H1 (cell line): Measurements from ENCODE around the gene PPP2R3B. TPM values are rescaled to one million over a fixed set of nuclear protein-coding genes. Genes with fewer than 3 reads are reported as not detected.

Experiments used
- CTCF ChIA-PET: fragments of 300-600 bp; sonication (Branson Sonifier 250); formaldehyde crosslinking; loops from one replicate; lab custom pipeline; 2021; ENCODE audit not compliant: partially characterized antibody; lab: Charles Lee
- POLR2A ChIA-PET: fragments of 300-600 bp; sonication (Branson Sonifier 250); formaldehyde crosslinking; loops from one replicate; lab custom pipeline; 2021; ENCODE audit warnings: inconsistent platforms; ENCODE audit not compliant: partially characterized antibody; lab: Charles Lee
- DNase-seq, 2 experiments: peaks; one replicate each; pipeline versions ENCODE4 v3.0.0 to v3.0.0-alpha.2; 2010 to 2022; ENCODE audit warnings: low spot score in 2 of 2, low read depth in 1 of 2, mixed read lengths in 1 of 2
- FAIRE-seq: peaks from 2 replicates; lab custom pipeline; 2011; peaks lifted over from hg19 to GRCh38; lab: Jason Lieb, UNC
- H2AFZ ChIP-seq: 2 replicates; pipeline ENCODE4 v1.8.1; 2012; ENCODE audit warnings: low read length, inconsistent platforms
- H2AK5ac ChIP-seq: 2 replicates; pipeline ENCODE4 v1.6.1; 2013; ENCODE audit warnings: low read depth, low read length
- H2BK120ac ChIP-seq: replicated peaks from 2 replicates; pipeline ENCODE3; 2013; ENCODE audit warnings: low read depth, low read length, inconsistent platforms
- H2BK12ac ChIP-seq: 2 replicates; pipeline ENCODE4 v1.6.1; 2013; ENCODE audit warnings: low read depth, low read length
- H2BK15ac ChIP-seq: 2 replicates; pipeline ENCODE4 v1.6.1; 2013; ENCODE audit warnings: low read length
- H2BK20ac ChIP-seq: 2 replicates; pipeline ENCODE4 v1.6.1; 2013; ENCODE audit warnings: low read length
- H2BK5ac ChIP-seq: 2 replicates; pipeline ENCODE4 v1.6.1; 2013; ENCODE audit warnings: low read depth, low read length
- H3K14ac ChIP-seq: 2 replicates; pipeline ENCODE4 v1.6.1; 2013; ENCODE audit warnings: inconsistent platforms; ENCODE audit not compliant: insufficient read length
- H3K18ac ChIP-seq: 2 replicates; pipeline ENCODE4 v1.6.1; 2013; ENCODE audit warnings: low read length; ENCODE audit errors: extremely low read depth
- H3K23ac ChIP-seq: 2 replicates; pipeline ENCODE4 v1.6.1; 2013; ENCODE audit warnings: inconsistent platforms; ENCODE audit not compliant: insufficient read length
- H3K23me2 ChIP-seq: 2 replicates; pipeline ENCODE4 v1.6.1; 2013; ENCODE audit warnings: low read depth, low read length
- H3K27ac ChIP-seq: 2 replicates; pipeline ENCODE4 v1.6.1; 2011; ENCODE audit warnings: low read depth, low read length, inconsistent platforms
- H3K27me3 ChIP-seq, 4 experiments: replicated peaks in 1 of 4; 1 replicate in 1 of 4; 2 replicates in 3 of 4; pipeline versions ENCODE4 v1.6.1 to v1.8.1; 2011 to 2013; ENCODE audit warnings: low read length in 3 of 4, mild to moderate bottlenecking in 3 of 4, inconsistent platforms in 2 of 4, mixed read lengths in 2 of 4, moderate library complexity in 1 of 4; ENCODE audit not compliant: control insufficient read depth in 3 of 4, insufficient read depth in 3 of 4; ENCODE audit errors: extremely low read depth in 1 of 4
- H3K36me3 ChIP-seq, 4 experiments: 2 replicates each; pipeline versions ENCODE4 v1.6.1 to v1.8.1; 2011 to 2013; ENCODE audit warnings: mild to moderate bottlenecking in 4 of 4, low read length in 3 of 4, moderate library complexity in 2 of 4, control low read depth in 1 of 4, inconsistent platforms in 1 of 4; ENCODE audit not compliant: insufficient read depth in 4 of 4, control insufficient read depth in 2 of 4
- H3K4ac ChIP-seq: replicated peaks from 2 replicates; pipeline ENCODE3; 2013; ENCODE audit warnings: low read length, low read depth, mixed read lengths, inconsistent platforms; ENCODE audit not compliant: insufficient read length
- H3K4me1 ChIP-seq, 4 experiments: replicated peaks in 1 of 4; 1 replicate in 1 of 4; 2 replicates in 3 of 4; pipeline versions ENCODE4 v1.6.1 to v1.8.1; 2011 to 2013; ENCODE audit warnings: low read length in 3 of 4, inconsistent platforms in 2 of 4, mixed read lengths in 1 of 4; ENCODE audit not compliant: insufficient read depth in 4 of 4, control insufficient read depth in 3 of 4
- H3K4me2 ChIP-seq, 2 experiments: 2 replicates each; pipeline versions ENCODE4 v1.6.1 to v1.8.1; 2011 to 2013; ENCODE audit warnings: low read depth in 2 of 2, low read length in 2 of 2, control low read depth in 1 of 2, inconsistent platforms in 1 of 2, mild to moderate bottlenecking in 1 of 2; ENCODE audit not compliant: insufficient read depth in 1 of 2
- H3K4me3 ChIP-seq, 4 experiments: fragments of 200-600, 300-600 bp in 1 of 4; sonication (generic), shearing (Covaris generic), sonication (Bioruptor Twin) in 1 of 4; 2 replicates each; pipeline versions ENCODE4 v1.5.1 to v1.8.1; 2011 to 2016; ENCODE audit warnings: low read length in 4 of 4, low read depth in 3 of 4, control low read depth in 2 of 4, inconsistent platforms in 2 of 4, mild to moderate bottlenecking in 2 of 4, mixed read lengths in 1 of 4, moderate library complexity in 1 of 4; ENCODE audit not compliant: insufficient read depth in 2 of 4; ENCODE audit errors: extremely low read depth in 1 of 4
- H3K56ac ChIP-seq: replicated peaks from 2 replicates; pipeline ENCODE3; 2013; ENCODE audit warnings: low read depth, mild to moderate bottlenecking, mixed read lengths, low read length, inconsistent platforms; ENCODE audit not compliant: insufficient read length
- H3K79me1 ChIP-seq: 2 replicates; pipeline ENCODE4 v1.6.1; 2013; ENCODE audit warnings: low read depth, low read length, control low read depth
- H3K79me2 ChIP-seq, 2 experiments: 2 replicates each; pipeline versions ENCODE4 v1.6.1 to v1.8.1; 2012 to 2013; ENCODE audit warnings: low read length in 2 of 2, mild to moderate bottlenecking in 2 of 2, inconsistent platforms in 1 of 2; ENCODE audit not compliant: insufficient read depth in 2 of 2, control insufficient read depth in 1 of 2
- H3K9ac ChIP-seq, 4 experiments: replicated peaks in 1 of 4; 1 replicate in 1 of 4; 2 replicates in 3 of 4; pipeline versions ENCODE4 v1.6.1 to v1.8.1; 2011 to 2013; ENCODE audit warnings: low read depth in 3 of 4, low read length in 3 of 4, control low read depth in 2 of 4, mild to moderate bottlenecking in 2 of 4, moderate library complexity in 2 of 4, inconsistent platforms in 1 of 4; ENCODE audit errors: extremely low read depth in 1 of 4
- H3K9me3 ChIP-seq, 2 experiments: 2 replicates each; pipeline versions ENCODE4 v1.6.1 to v1.8.1; 2012 to 2013; ENCODE audit warnings: mild to moderate bottlenecking in 2 of 2, moderate library complexity in 2 of 2, control low read depth in 1 of 2, inconsistent platforms in 1 of 2, low read depth in 1 of 2, low read length in 1 of 2, mixed read lengths in 1 of 2; ENCODE audit not compliant: insufficient read depth in 2 of 2
- H4K20me1 ChIP-seq, 2 experiments: replicated peaks in 1 of 2; 2 replicates each; pipeline versions ENCODE3 to v1.8.1; 2011 to 2013; ENCODE audit warnings: inconsistent platforms in 2 of 2, low read length in 2 of 2, mild to moderate bottlenecking in 1 of 2; ENCODE audit not compliant: insufficient read depth in 2 of 2, control insufficient read depth in 1 of 2
- H4K5ac ChIP-seq: 2 replicates; pipeline ENCODE4 v1.6.1; 2013; ENCODE audit warnings: low read length, low read depth, mixed read lengths, inconsistent platforms; ENCODE audit not compliant: insufficient read length
- H4K8ac ChIP-seq: 2 replicates; pipeline ENCODE4 v1.8.0; 2013; ENCODE audit warnings: mild to moderate bottlenecking, moderate library complexity, low read length, inconsistent platforms; ENCODE audit not compliant: insufficient read depth; ENCODE audit errors: extremely low read depth
- H4K91ac ChIP-seq: replicated peaks from 2 replicates; pipeline ENCODE3; 2013; ENCODE audit warnings: low read length, mixed read lengths, inconsistent platforms; ENCODE audit not compliant: insufficient read length
- CBX5 ChIP-seq: fragments of 300-800, 300-1000 bp; sonication (generic); IDR thresholded peaks from 2 replicates; pipeline ENCODE4 v1.7.1; 2016; ENCODE audit warnings: antibody characterized with exemption, low read length, low read depth
- EZH2 ChIP-seq: fragments of 200-600 bp; sonication (generic); IDR thresholded peaks from 2 replicates; pipeline ENCODE4 v1.7.1; 2012; ENCODE audit warnings: low read depth, mild to moderate bottlenecking, moderate library complexity, low read length, inconsistent platforms; ENCODE audit not compliant: severe bottlenecking
- GTF2F1 ChIP-seq: IDR thresholded peaks from 2 replicates; pipeline ENCODE4 v1.6.1; 2012; ENCODE audit warnings: low read depth, low read length, improper control_type of control experiment, borderline replicate concordance
- HDAC2 ChIP-seq, 2 experiments: fragments of 300-600 bp in 1 of 2; sonication (generic) in 1 of 2; IDR thresholded peaks; 2 replicates each; pipeline ENCODE4 v1.6.1; 2011 to 2012; ENCODE audit warnings: low read depth in 2 of 2, low read length in 2 of 2, mild to moderate bottlenecking in 2 of 2, moderate library complexity in 2 of 2, borderline replicate concordance in 1 of 2, inconsistent platforms in 1 of 2
- RNF2 ChIP-seq: fragments of 200-900, 300-1000 bp; sonication (generic); IDR thresholded peaks from 2 replicates; pipeline ENCODE4 v1.7.1; 2016; ENCODE audit warnings: borderline replicate concordance, low read depth, mild to moderate bottlenecking, antibody characterized with exemption, low read length; ENCODE audit not compliant: poor library complexity, severe bottlenecking; ENCODE audit errors: missing control alignments
- SAP30 ChIP-seq: fragments of 300-600 bp; sonication (generic); IDR thresholded peaks from 2 replicates; pipeline ENCODE4 v1.7.1; 2012; ENCODE audit warnings: low read length, moderate library complexity, mild to moderate bottlenecking, inconsistent platforms; ENCODE audit not compliant: insufficient read depth, insufficient replicate concordance
- SIN3A ChIP-seq, 2 experiments: IDR thresholded peaks in 1 of 2; conservative IDR thresholded peaks in 1 of 2; 2 replicates each; pipeline ENCODE4 v1.6.1; 2011 to 2012; ENCODE audit warnings: low read length in 2 of 2, improper control_type of control experiment in 1 of 2, low read depth in 1 of 2, mild to moderate bottlenecking in 1 of 2
- TAF1 ChIP-seq: IDR thresholded peaks from 2 replicates; pipeline ENCODE4 v1.6.1; 2011; ENCODE audit warnings: mild to moderate bottlenecking, low read depth, low read length
- TEAD4 ChIP-seq: IDR thresholded peaks from 2 replicates; pipeline ENCODE4 v1.6.1; 2012; ENCODE audit warnings: low read depth, low read length, inconsistent platforms, mixed read lengths
- WGBS, 2 experiments: shearing (Covaris generic) in 1 of 2; methylation state at CpG; one replicate each; pipeline versions ENCODE4 v1.1.6 to v1.1.7; 2013 to 2015; ENCODE audit warnings: low lambda C conversion rate in 2 of 2, mixed read lengths in 2 of 2, inconsistent platforms in 1 of 2, low coverage in 1 of 2, missing lambda C conversion rate in 1 of 2; ENCODE audit not compliant: insufficient replicate concordance in 2 of 2, insufficient coverage in 1 of 2, insufficient read length in 1 of 2; ENCODE audit errors: extremely low coverage in 1 of 2, missing lambda C conversion rate in 1 of 2; 5-methylcytosine and 5-hydroxymethylcytosine counted together
- polyA plus RNA-seq, 7 experiments: library from polyadenylated mRNA; depleted of rRNA in 3 of 7; stranded (reverse) in 5 of 7; unstranded in 2 of 7; fragments of >200 nt in 5 of 7; fragments of 200-250 nt in 2 of 7; gene quantifications; 1 replicate in 5 of 7; 2 replicates in 1 of 7; 4 replicates in 1 of 7; pipeline versions ENCODE4 v1.2.1 to v1.2.3, GENCODE V29; 2011 to 2013; ENCODE audit warnings: missing spikeins in 2 of 7, mixed read lengths in 2 of 7
- total RNA-seq: library from RNA; stranded (reverse); fragmentation: NEBNext Ultra II Directional; extraction: Animal tissue kit (Norgen Biotek cat#: 25700); gene quantifications from 2 replicates; pipeline ENCODE4 v1.2.1, GENCODE V29; 2021

Gene PPP2R3B
- total and polyA plus RNA-seq, 2 of the 8 experiments (the other 6 are each of a cell fraction or from before 2014, with no cell fraction given): 47.6 to 86.7 TPM

DNA sequence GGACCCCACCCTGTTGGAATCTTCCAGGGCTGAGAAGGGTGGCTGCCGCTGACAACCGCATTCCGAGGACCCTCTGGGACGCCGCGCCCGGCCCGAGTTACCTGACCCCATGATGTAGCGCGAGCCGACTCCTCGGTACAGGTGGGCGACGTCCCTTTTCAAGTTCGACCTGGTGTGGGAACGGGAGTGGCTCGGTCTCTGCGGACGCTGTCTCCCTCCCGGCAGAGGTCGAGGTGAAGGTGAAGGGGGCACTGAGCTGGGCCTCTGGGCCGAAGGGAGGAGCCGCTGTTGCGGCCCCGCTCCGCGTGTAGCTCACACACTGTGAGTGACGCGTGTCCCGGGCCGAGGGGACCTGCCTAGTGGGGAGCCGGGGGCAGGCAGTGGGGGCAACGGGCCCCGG lies 72.7 kb downstream of the PPP2R3B start:
- POLR2A ChIA-PET: no interaction called here
- DNase-seq: no peak
- 92% methylated on average over 12 of the region's 34 CpGs; no CpG with 5 or more reads in 1 of the 2 experiments for WGBS, 2 experiments
- Histone ChIP-seq H3K23me2 (peaks cover 8% of the 10 kb centered on the region; the same call in 1 of the 2 replicates), H3K56ac (no peak overlapping the region), H2BK120ac (no peak overlapping the region), H3K27me3 (no peaks in the 10 kb centered on the region), H3K36me3 (peaks cover 16 to 49% (median 30%) of the 10 kb centered on the region in 4 experiments; a peak in 7 of 8 replicates), H3K4me3 (no peak overlapping the region), H2BK5ac (no peak overlapping the region), H2BK12ac (no peak overlapping the region), H3K14ac (no peak overlapping the region), H2BK20ac (no peak overlapping the region)
- TF ChIP-seq SIN3A (conservative IDR thresholded peaks at IDR 0.05 in 1 of 2, IDR thresholded peaks at IDR 0.05 in 1 of 2; ENCODE audit: low read depth in 1 of 2, low read length in 2 of 2) (no peak), TAF1 (no peak), SAP30 (no peak), RNF2 (no peak), HDAC2 (IDR thresholded peaks at IDR 0.05; ENCODE audit: borderline replicate concordance in 1 of 2, low read depth in 2 of 2, low read length in 2 of 2) (no peak), EZH2 (no peak), CBX5 (no peak), TEAD4 (no peak), GTF2F1 (no peak)
- TF ChIP-seq, all 59 proteins: peak for 0
- Histone ChIP-seq H3K9me3 (no peaks in the 10 kb centered on the region), H3K4me2 (no peak overlapping the region), H4K20me1 (peaks cover 0 to 18% of the 10 kb centered on the region in 2 experiments), H2AK5ac (no peak overlapping the region), H4K8ac (no peak overlapping the region), H2BK15ac (no peak overlapping the region), H2AFZ (no peak overlapping the region), H3K23ac (no peak overlapping the region), H3K79me1 (peaks cover 6% of the 10 kb centered on the region; the same call in 1 of the 2 replicates), H3K4ac (no peak overlapping the region), H4K91ac (no peak overlapping the region), H3K27ac (no peak overlapping the region), H3K9ac (no peak overlapping the region), H4K5ac (no peak overlapping the region), H3K18ac (no peak overlapping the region), H3K79me2 (peaks cover 0 to 7% of the 10 kb centered on the region in 2 experiments; a peak in 1 of 4 replicates), H3K4me1 (peaks cover 0 to 3% (median 0%) of the 10 kb centered on the region in 4 experiments; a peak in 1 of 7 replicates)
- FAIRE-seq: no peak
- CTCF ChIA-PET: no interaction called here
